GM19023 (cell line): Measurements from ENCODE around the gene TMEM169.

Experiments
- ATAC-seq: cut with Tn5 transposase; IDR thresholded peaks from one replicate; pipeline ENCODE4 v1.9.1; 2021; ENCODE audit warnings: mild to moderate bottlenecking, moderate library complexity; ENCODE audit not compliant: unreplicated experiment

Gene TMEM169, protein sequence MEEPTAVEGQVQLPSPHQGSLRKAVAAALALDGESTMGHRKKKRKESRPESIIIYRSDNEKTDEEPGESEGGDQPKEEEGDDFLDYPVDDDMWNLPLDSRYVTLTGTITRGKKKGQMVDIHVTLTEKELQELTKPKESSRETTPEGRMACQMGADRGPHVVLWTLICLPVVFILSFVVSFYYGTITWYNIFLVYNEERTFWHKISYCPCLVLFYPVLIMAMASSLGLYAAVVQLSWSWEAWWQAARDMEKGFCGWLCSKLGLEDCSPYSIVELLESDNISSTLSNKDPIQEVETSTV

DNA sequence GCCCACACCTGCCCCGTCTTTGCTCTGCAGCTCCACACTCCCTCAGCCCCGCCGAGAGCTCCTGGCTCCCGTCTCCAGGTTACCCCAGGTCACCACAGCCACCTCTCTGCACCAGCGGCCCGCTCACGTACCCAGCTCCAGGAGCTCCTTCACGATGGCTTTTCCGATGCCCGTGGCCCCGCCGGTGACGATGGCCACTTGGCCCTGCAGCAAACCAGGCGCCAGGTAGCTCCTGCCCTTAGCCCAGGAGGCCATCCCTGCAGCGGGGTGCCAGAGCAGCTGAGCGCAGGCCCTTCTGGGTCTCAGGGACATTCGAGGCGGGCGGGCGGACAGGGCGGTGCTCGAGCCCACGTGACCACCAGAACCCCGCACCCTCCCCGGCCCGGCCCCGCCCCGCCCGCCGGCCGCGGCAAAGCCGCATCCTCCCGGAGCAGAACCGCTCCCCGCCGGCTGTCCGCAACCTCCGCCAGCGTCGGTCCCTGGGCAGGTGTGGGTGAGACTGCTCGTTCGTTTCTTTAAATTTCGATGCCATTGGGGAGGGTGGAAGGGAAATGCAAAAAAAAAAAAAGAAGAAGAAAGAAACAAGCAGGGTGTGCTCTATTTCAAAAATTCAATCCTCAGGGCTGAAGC is at the start of gene TMEM169, which contains the start of gene PECR:
TMEM169 (plus strand) TSS at position 433 of the 630 bp plus-strand sequence. CDS start 14,045 bp downstream, outside the sequence.
PECR (minus strand) TSS at position 323 of the 630 bp plus-strand sequence; CDS start at position 255, 68 bp downstream.
- peak; percentile 95 for ATAC-seq

DNA sequence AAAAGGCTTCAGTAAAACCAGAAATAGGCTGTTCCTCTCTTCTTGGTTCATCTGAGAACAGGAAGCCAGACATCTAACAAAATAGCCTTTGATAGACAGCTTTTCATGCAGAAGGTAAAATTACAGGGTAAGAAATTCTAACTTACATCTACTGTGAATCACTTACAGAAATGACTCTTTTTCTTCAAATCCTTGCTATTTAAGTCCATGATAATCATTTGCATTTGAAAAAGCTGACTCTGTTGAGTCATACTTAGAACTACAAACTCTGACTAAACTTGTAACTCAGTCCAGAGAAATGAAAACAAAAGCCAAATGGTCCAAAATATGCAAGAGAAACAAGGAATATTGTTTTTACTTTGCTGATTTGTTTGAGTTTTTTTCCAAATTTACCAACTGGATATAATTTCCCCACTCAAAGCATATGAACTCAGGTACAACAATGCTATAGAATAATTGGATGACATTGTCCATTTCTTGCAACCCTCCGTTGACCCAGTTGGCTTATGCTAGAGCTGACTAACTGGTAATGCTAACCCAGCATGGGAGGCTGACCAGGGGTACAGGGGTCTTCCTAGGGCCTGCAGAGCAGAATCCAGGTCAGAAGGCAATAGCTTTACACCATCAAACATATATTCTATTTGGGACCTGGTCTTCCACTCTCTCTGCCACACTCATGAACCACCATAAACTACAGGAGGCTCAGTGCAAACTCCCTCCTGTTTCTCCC is 49.6 kb upstream of the TMEM169 start:
- peak; percentile 60 for ATAC-seq

DNA sequence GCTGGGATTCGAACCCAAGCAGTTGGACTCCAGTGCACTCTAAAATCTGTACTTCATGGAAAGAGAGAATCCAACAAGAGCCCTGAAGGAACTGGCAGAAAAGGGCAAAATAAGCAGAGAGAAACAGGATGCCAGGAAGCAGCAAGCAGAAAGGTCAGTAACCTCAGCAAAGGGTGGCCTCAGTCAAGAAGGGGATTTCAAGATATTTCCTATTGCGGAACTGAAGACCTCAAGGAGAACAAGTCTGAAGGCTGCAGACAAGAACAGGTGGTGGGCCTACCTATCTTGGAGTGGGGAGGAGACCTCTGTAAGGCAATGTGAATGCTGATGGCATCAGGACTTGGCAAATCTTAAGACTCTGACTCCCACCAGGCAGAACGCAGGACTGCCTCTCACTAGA is 48.3 kb upstream of the TMEM169 start:
- peak; percentile 37 for ATAC-seq

DNA sequence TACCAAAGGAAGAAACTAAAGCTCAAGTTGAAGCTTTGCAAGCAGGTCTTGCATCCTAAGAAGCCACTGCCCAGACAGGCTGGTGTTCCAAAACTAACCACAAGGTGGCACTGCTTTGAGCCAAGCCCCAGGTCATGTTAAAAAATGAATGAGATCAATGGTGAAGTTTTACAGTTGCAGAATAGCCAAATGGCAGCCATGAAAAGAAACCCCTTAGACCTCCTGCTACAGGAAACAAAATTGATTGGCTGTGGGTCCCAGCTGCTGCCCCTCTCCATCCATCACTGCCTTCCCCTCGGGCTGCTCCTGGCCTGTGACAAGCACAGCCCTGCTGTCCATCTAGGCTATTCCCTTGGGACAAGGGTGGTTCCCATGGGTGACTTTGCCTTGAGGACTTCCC is 47.7 kb upstream of the TMEM169 start:
- peak; percentile 38 for ATAC-seq

DNA sequence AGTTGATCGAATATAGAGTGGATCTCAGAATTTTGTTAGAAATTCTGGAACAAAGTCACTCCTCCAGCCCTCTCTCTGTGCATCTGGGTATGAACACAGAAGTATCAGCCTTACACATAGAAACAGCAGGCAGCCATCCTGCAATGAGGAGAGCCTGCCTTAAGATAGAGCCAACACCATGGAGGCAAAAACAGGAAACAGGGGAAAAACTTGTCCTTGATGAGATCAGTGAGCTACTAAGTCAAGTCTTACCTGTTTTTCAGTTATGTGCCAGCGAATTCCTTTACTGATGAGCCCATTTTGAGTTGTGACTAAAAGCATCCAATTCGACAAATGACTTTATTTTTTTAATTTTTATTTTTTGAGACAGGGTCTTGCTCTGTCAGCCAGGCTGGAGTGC is 41.8 kb upstream of the TMEM169 start:
- ATAC-seq = no peak

DNA sequence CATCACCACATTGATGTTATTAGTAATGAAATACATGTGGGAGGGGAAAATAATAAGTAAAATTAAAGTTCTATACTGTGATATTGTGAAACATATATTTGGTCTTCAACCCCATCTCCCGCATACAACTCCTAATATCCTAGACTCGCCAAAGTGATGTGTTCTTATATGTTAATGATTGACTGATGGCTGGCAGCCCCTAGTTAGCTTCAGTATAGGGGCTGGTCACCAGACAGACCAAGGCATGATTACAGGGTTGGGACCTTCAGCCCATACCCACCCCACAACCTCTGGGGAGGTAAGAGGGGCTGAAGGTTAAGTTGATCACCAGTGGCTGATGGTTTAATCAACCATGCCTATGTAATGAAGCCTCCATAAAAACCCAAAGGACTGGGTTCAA is 40.3 kb upstream of the TMEM169 start:
- no peak for ATAC-seq

DNA sequence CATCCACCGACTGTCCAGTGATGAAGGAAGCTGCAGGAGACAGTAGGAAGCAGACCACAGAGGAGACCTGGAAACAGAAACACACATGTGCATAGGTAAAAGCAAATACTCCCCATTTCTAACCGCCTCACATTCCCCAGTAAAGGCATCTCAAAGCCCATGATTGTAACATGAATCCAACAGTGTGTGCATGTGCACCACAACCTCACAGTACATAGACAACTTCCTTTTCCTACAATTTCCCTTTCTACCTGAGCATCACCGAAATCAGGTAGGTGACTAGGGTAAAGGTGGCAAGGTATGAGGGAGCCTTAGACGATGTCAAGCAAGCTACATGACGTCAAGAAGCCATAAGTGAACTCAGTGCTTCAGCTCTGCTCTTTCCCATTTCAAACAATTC is 37.8 kb upstream of the TMEM169 start:
- ATAC-seq = no peak

DNA sequence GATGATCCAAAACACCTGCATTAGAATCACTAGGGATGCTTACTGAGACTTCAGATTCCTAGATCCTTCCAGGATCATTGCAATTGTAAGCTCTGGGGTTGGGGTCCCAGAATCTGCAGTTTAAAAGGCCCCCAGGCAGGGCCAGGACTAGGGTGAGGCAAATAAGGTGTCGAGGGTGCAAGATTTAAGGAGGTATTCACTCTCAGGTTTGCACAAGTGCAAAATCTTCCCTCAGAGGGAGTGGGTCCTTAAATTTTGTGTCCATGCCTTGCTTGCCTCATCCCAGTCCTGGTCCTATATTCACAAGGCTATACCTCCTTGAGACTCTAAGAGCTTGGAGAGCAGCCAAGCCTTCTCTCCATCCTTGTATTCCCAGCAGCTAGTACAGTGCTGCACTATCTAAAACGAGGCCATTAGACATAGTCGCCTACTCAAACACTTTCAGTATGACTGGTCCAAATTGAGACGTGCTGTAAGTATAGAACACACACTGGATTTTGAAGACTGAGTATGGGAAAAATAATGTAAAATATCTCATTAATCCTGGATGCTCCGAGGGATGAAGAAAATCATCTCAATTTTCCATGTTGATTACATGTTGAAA is 36.7 kb upstream of the TMEM169 start:
- peak; percentile 96 for ATAC-seq

DNA sequence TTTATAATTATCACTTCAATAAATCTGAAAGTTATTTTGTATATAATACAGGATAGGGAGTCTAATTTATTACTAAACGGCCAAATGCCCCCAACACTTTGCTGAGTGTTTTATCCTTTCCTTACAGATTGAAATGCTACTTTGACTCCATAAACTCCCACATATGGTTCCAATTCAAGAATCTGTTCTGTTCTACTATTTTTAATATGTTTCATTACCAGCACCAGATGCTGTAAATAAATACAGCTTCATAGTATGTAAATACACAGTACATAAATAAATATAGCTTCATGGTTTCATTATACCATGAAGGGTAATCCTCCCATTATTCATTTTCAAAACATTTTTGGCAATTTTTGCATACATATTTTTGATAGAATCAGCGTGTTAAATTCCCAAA is 34.3 kb upstream of the TMEM169 start:
- no peak for ATAC-seq

DNA sequence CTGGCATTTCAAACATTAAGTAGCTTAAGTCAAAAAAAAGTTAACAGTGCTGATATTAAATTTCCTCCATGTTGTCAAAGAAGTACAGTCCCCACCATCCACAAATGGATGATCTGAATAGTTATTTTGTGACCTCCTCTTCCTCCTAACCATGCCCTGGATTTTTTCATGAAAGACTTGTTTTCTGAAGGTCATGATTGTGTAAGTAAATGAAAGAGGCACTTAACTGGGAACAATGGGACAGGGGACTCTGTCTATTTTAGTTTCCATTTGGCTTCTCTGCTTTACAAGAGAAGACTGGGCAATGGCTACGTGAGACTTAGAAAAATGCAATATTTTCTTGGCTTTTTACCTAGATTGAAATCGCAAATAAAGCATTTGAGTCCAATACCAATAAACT is 32.3 kb upstream of the TMEM169 start:
- no peak for ATAC-seq

DNA sequence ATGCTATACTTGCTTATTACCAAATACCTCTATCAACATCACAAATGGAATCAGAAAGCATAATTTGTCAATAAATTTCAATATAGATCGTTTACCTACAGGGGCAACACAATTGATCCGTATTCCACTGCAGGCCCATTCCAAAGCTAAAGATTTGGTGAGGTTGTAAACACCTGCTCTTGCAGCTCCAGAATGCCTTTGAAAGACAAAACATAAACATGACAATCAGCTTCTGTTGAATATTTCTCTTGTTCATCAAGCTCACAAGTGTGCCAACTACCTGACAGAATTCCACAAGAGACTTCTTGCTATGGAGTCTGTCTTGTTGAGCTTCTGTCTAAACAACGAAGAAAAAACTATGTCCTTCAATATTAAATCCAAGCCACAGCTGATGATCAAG is 30.4 kb upstream of the TMEM169 start:
- no peak for ATAC-seq

DNA sequence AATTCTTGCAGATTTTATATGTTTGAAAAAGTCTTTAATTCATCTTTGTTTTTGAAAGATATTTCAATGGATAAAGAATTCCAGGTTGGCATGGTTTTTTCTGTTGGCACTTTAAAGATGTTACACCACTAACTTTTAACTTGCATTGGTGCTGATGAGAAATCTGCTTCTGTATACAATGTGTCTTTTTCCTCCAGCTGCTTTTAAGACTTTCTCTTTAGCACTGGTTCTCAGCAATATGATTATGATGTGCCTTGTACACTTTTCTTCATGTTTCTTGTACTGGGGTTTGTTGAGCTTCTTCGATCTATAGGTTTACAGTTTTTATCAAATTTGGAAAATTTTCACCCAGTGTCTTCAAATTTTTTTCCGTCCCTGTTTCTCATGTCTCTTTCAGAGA is 29.3 kb upstream of the TMEM169 start:
- ATAC-seq = no peak

DNA sequence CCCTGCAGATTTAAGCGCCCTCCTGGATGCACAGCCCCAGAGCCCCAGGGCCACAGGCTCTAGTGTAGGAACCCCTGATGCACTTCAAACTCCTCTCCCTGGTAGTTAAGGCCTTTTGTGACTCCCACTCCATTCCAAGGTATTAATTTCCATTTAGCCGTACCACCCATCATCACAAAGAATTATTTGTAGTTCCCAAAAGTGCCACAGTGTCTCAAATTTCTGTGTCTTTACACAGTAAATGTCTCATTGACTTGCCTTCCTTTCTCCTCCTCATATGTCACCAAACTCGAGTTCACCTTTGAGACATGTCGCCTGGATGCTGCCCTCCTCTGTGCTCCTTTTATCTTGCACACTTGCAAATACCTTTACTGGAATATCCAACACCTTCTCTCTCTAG is 26.0 kb upstream of the TMEM169 start:
- no peak for ATAC-seq

DNA sequence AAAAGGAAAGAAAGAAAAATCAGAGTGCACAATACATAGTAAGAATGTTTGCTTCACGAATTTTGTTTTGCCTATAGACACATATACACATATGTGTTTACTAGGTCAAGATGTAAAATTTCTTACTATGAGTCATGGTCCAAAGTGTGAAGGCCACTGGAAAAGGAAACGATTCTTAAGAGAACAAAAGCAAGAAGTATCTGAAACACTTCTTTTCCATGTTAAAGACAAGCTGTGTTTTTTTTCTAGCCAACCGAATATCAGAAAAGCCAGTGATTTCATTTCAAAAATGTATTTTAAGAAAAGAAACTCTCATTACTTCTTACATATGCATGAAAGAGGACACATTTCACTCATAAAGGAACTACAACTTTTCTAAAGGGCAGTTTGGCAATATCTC is 25.0 kb upstream of the TMEM169 start:
- peak; percentile 34 for ATAC-seq

DNA sequence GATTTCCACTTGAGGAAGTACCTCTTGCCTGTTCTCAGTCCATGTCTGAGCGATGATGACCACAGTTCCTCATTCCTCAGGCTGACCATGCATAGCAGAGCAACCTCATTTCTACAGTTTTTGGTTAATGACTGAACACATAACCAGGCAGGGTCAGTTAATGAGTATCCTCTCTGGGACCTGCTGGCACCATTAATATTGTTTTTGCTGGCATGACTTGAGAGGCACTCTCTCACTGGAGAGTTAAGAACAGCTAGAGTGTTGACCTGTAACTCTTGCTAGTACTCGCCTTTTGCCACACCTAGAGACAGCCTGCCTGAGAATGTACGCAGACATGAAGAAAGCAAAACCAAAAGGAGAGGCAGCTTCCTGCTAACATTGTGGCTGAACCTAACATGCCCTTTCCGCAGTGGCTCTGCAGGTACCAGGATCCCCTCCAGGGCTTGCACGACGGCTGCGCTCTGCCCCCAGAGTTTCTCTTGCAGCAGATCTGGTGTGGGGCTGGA is 24.0 kb upstream of the TMEM169 start:
- peak; percentile 83 for ATAC-seq

DNA sequence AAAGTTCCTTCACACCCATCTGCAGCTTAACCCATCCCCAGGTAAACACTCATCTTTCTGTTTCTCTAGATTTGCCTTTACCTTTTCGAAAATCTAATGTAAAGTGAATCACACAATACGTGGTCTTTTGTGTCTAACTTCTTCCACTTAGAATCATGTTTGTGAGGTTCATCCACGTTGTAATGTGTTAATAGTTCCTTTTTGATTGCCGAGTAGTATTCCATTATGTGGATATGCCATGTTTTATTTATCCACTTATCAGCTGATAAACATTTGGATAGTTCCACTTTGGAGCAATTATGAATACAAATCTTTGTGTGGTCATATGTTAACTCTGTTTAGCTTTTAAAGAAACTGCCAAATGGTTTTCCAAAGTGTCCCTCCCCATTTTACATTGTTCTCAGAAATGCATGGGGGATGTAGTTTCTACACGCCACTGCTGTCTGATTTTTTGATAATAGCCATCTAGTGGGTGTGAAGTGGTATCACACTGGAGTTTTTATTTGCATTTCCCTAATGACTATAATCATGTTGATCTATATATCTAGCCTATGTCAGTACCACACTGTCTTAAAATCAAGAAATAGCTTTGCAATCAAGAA is 22.4 kb upstream of the TMEM169 start:
- no peak for ATAC-seq

DNA sequence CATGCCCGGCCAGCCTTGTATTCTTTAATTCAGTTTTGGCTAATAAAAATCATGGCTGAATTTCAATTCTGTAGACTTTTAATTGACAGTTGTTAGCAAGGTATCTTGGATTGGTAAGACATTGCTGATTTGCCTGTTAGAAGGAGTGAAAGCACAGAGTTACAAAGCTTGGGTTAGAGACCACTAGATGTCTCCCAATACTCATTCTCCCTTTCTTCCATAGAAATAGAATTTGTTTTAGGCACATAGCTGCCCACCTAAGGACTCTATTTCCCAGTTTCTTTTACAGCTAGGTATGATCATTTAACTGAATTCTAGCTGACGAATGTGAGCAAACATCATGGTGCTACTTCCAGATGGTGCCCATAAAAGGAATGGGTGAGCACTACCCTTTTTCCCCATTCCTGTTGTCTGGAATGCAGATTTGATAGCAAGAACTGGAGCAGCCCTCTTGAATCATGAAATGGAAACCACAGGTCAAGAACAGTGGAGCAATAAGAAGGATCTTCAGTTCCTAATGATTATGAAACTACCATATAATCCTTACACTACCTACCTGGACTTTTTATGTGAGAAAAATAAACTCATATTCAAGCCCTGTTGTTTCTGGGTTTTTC is 17.6 kb upstream of the TMEM169 start:
- ATAC-seq = no peak

DNA sequence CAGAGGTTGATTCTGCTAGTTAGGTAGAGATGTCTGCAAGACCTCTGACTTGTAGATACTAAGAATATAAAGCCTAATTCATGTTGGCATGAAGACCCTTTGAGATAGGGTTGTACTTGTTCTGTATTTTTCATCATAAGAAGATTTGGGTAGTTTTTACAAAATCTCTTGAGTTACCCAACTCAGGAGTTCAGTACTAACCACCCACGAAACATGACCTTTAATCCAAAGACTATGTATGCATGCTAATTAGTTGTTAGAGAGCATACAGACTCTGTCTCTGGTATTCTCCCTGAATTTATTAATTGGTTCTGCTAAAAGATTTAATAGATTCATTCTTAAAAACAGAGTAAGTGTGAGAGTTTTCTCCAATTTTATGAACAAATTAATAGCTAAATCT is 17.1 kb upstream of the TMEM169 start:
- no peak for ATAC-seq

DNA sequence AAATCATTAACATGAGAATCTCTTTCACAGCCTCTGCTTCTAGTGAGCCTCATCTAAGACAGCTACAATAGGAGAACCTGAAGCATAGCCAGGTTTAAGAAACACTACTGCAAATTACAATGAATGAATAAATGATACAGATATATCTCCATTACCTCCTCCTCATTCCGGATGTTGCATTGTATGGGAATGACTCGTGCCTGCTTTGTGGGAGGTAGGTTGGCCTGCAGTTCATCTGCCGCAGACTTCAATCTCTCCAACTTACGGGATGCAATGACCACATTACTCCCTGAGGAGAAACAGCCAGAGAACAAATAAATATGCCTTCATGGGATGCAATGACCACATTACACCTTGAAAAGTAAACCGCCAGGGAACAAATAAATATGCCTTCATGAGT is 15.5 kb upstream of the TMEM169 start:
- no peak for ATAC-seq

DNA sequence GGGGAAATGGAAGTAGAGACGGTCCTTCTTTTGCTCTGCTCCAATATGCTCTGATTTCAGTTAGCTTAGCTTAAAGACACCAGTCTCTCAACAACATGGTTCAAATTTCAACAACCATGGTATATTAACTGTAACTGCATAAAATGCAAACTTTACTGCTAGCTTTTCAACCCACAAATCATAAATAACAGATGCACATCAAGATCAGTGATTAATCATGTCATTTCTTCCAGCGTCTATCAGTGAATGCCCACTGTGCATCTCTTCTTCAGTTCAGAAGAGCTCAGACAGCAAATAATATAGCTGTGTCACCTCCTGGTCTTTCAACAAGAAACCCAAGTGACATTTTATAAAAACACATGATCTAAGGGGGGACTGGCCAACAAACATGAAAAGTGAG is 12.7 kb upstream of the TMEM169 start:
- ATAC-seq = no peak
